MM.1S (cell line): Measurements from ENCODE around the gene CDKL1.

ENCODE experiments used
- DNase-seq: peaks from one replicate; pipeline ENCODE4 v3.0.0-alpha.2; 2015
- H2AFZ ChIP-seq: fragments of 300-600 bp; sonication (generic); 2 replicates; pipeline ENCODE4 v1.6.0; 2016; ENCODE audit warnings: antibody characterized with exemption, low read length
- H3F3A ChIP-seq: fragments of 300-600 bp; sonication (generic); 2 replicates; pipeline ENCODE4 v1.6.1; 2016; ENCODE audit warnings: mild to moderate bottlenecking, antibody characterized with exemption, low read length, moderate library complexity, mixed read lengths; ENCODE audit not compliant: insufficient read depth
- H3K27ac ChIP-seq: fragments of 300-600 bp; sonication (generic); 2 replicates; pipeline ENCODE4 v1.5.1; 2016; ENCODE audit warnings: mild to moderate bottlenecking, low read length
- H3K27me3 ChIP-seq: fragments of 300-600 bp; sonication (generic); replicated peaks from 2 replicates; pipeline ENCODE4 v1.6.0; 2016; ENCODE audit warnings: low read length; ENCODE audit not compliant: insufficient read depth
- H3K36me3 ChIP-seq: fragments of 300-600 bp; sonication (generic); replicated peaks from 2 replicates; pipeline ENCODE4 v1.6.1; 2016; ENCODE audit warnings: mild to moderate bottlenecking, low read length, mixed read lengths; ENCODE audit not compliant: insufficient read depth
- H3K4me1 ChIP-seq: fragments of 300-600 bp; sonication (generic); 2 replicates; pipeline ENCODE4 v1.6.1; 2016; ENCODE audit warnings: low read length, mixed read lengths
- H3K4me2 ChIP-seq: fragments of 300-600 bp; sonication (generic); 2 replicates; pipeline ENCODE4 v1.6.0; 2016; ENCODE audit warnings: low read depth, low read length
- H3K4me3 ChIP-seq: fragments of 300-600 bp; sonication (generic); 2 replicates; pipeline ENCODE4 v1.5.1; 2016; ENCODE audit warnings: low read length, mixed read lengths
- H3K79me2 ChIP-seq: fragments of 300-600 bp; sonication (generic); 2 replicates; pipeline ENCODE4 v1.6.1; 2016; ENCODE audit warnings: mixed run types, low read length, mixed read lengths
- H3K9ac ChIP-seq: fragments of 300-600 bp; sonication (generic); 2 replicates; pipeline ENCODE4 v1.6.1; 2016; ENCODE audit warnings: low read length, mixed read lengths
- H3K9me2 ChIP-seq: fragments of 300-600 bp; sonication (generic); replicated peaks from 2 replicates; pipeline ENCODE4 v1.6.1; 2016; ENCODE audit warnings: mild to moderate bottlenecking, low read length, mixed read lengths; ENCODE audit not compliant: insufficient read depth
- H3K9me3 ChIP-seq: fragments of 300-600 bp; sonication (generic); replicated peaks from 2 replicates; pipeline ENCODE4 v1.6.1; 2016; ENCODE audit warnings: mild to moderate bottlenecking, low read length, mixed read lengths; ENCODE audit not compliant: insufficient read depth
- H4K20me1 ChIP-seq: fragments of 300-600 bp; sonication (generic); 2 replicates; pipeline ENCODE4 v1.6.1; 2016; ENCODE audit warnings: mild to moderate bottlenecking, low read length, moderate library complexity, mixed read lengths; ENCODE audit not compliant: insufficient read depth
- CTCF ChIP-seq: fragments of 300-600 bp; sonication (generic); IDR thresholded peaks from 2 replicates; pipeline ENCODE4 v1.5.1; 2016; ENCODE audit warnings: antibody characterized with exemption, low read length, mixed read lengths
- EZH2 ChIP-seq: fragments of 300-600 bp; sonication (generic); optimal IDR thresholded peaks from 2 replicates; pipeline ENCODE3; 2017; ENCODE audit warnings: low read depth, mild to moderate bottlenecking, antibody characterized with exemption, low read length, mixed read lengths
- EZH2phosphoT487 ChIP-seq: fragments of 300-600 bp; sonication (generic); IDR thresholded peaks from 2 replicates; pipeline ENCODE4 v1.6.1; 2018; ENCODE audit warnings: antibody characterized with exemption, low read length

Gene CDKL1

GRCh38 chr14:50381008-50381407 lies 15.7 kb downstream of the CDKL1 start:
- H4K20me1 ChIP-seq = no peaks in the 10 kb centered on the region
- H3F3A ChIP-seq = no peaks in the 10 kb centered on the region
- H3K4me3 ChIP-seq = no peak overlapping the region
- no peaks in the 10 kb centered on the region for H3K79me2 ChIP-seq
- TF ChIP-seq EZH2 (no peak), EZH2phosphoT487 (no peak), CTCF (no peak)
- H3K9me2 ChIP-seq = no peaks in the 10 kb centered on the region
- no peaks in the 10 kb centered on the region for H3K27me3 ChIP-seq
- no peak overlapping the region for H3K27ac ChIP-seq
- no peak overlapping the region for H3K4me2 ChIP-seq
- no peak for DNase-seq
- no peaks in the 10 kb centered on the region for H3K9me3 ChIP-seq
- no peak overlapping the region for H3K9ac ChIP-seq
- H3K4me1 ChIP-seq = no peaks in the 10 kb centered on the region
- no peak overlapping the region for H2AFZ ChIP-seq
- no peaks in the 10 kb centered on the region for H3K36me3 ChIP-seq

GRCh38 chr14:50380455-50380854 lies 16.2 kb downstream of the CDKL1 start:
- H3K9ac ChIP-seq = no peak overlapping the region
- no peaks in the 10 kb centered on the region for H3K4me1 ChIP-seq
- H3F3A ChIP-seq = no peaks in the 10 kb centered on the region
- H3K27ac ChIP-seq = no peak overlapping the region
- H4K20me1 ChIP-seq = no peaks in the 10 kb centered on the region
- H3K9me3 ChIP-seq = no peaks in the 10 kb centered on the region
- H3K36me3 ChIP-seq = no peaks in the 10 kb centered on the region
- no peak overlapping the region for H3K4me2 ChIP-seq
- no peak overlapping the region for H3K4me3 ChIP-seq
- no peak for DNase-seq
- no peak overlapping the region for H2AFZ ChIP-seq
- H3K9me2 ChIP-seq = no peaks in the 10 kb centered on the region
- H3K79me2 ChIP-seq = no peaks in the 10 kb centered on the region
- TF ChIP-seq CTCF (no peak), EZH2 (no peak), EZH2phosphoT487 (no peak)
- no peaks in the 10 kb centered on the region for H3K27me3 ChIP-seq

GRCh38 chr14:50379563-50379962 lies 17.1 kb downstream of the CDKL1 start:
- H3K9me3 ChIP-seq = no peaks in the 10 kb centered on the region
- H3K4me3 ChIP-seq = no peak overlapping the region
- no peaks in the 10 kb centered on the region for H3K9me2 ChIP-seq
- no peak overlapping the region for H3K4me2 ChIP-seq
- no peak overlapping the region for H2AFZ ChIP-seq
- TF ChIP-seq CTCF = no peak
- TF ChIP-seq EZH2 = no peak
- no peak for TF ChIP-seq EZH2phosphoT487
- H4K20me1 ChIP-seq = no peaks in the 10 kb centered on the region
- no peaks in the 10 kb centered on the region for H3K4me1 ChIP-seq
- H3K27me3 ChIP-seq = no peaks in the 10 kb centered on the region
- DNase-seq = no peak
- H3K9ac ChIP-seq = no peak overlapping the region
- H3K79me2 ChIP-seq = no peaks in the 10 kb centered on the region
- H3F3A ChIP-seq = no peaks in the 10 kb centered on the region
- no peak overlapping the region for H3K27ac ChIP-seq
- H3K36me3 ChIP-seq = no peaks in the 10 kb centered on the region
